HEK293 (cell line): ENCODE results near the gene SCGB1A1.

Source experiments
- BCL11A ChIP-seq: fragments of 450-650 bp; formaldehyde crosslinking; IDR thresholded peaks from 2 replicates; pipeline ENCODE4 v1.5.1; 2016; ENCODE audit warnings: low read depth, missing biosample characterization, missing genetic modification characterization
- BCL11B ChIP-seq: fragments of 450-650 bp; formaldehyde crosslinking; IDR thresholded peaks from 2 replicates; pipeline ENCODE4 v1.5.1; 2016; ENCODE audit warnings: low read depth, missing biosample characterization, missing genetic modification characterization
- ELK4 ChIP-seq: IDR thresholded peaks from 2 replicates; pipeline ENCODE4 v1.6.1; 2011; ENCODE audit warnings: mild to moderate bottlenecking, low read depth, low read length, borderline replicate concordance
- FEZF1 ChIP-seq: fragments of 450-650 bp; formaldehyde crosslinking; IDR thresholded peaks from 2 replicates; pipeline ENCODE4 v1.5.1; 2016; ENCODE audit warnings: missing biosample characterization, missing genetic modification characterization
- GLIS1 ChIP-seq: fragments of 450-650 bp; formaldehyde crosslinking; IDR thresholded peaks from 2 replicates; pipeline ENCODE4 v1.5.1; 2016; ENCODE audit warnings: missing biosample characterization, missing genetic modification characterization
- GLIS2 ChIP-seq: fragments of 450-650 bp; formaldehyde crosslinking; IDR thresholded peaks from 2 replicates; pipeline ENCODE4 v1.5.1; 2016; ENCODE audit warnings: missing biosample characterization, missing genetic modification characterization
- MZF1 ChIP-seq: fragments of 450-650 bp; formaldehyde crosslinking; IDR thresholded peaks from 2 replicates; pipeline ENCODE4 v1.5.1; 2017; ENCODE audit warnings: missing biosample characterization, missing genetic modification characterization, borderline replicate concordance
- SP2 ChIP-seq: fragments of 450-650 bp; formaldehyde crosslinking; IDR thresholded peaks from 2 replicates; pipeline ENCODE4 v1.5.1; 2016; ENCODE audit warnings: missing biosample characterization, missing genetic modification characterization
- YY1 ChIP-seq: fragments of 450-650 bp; formaldehyde crosslinking; IDR thresholded peaks from 2 replicates; pipeline ENCODE4 v1.5.1; 2018; ENCODE audit warnings: missing biosample characterization, missing genetic modification characterization
- ZBTB17 ChIP-seq: fragments of 450-650 bp; formaldehyde crosslinking; IDR thresholded peaks from 2 replicates; pipeline ENCODE4 v1.5.1; 2016; ENCODE audit warnings: missing biosample characterization, missing genetic modification characterization
- ZBTB49 ChIP-seq: fragments of 450-650 bp; formaldehyde crosslinking; IDR thresholded peaks from 2 replicates; pipeline ENCODE4 v1.5.1; 2016; ENCODE audit warnings: missing biosample characterization, missing genetic modification characterization, low read depth
- ZEB2 ChIP-seq: fragments of 450-650 bp; formaldehyde crosslinking; IDR thresholded peaks from 2 replicates; pipeline ENCODE4 v1.5.1; 2016; ENCODE audit warnings: missing biosample characterization, missing genetic modification characterization
- ZNF138 ChIP-seq: fragments of 450-650 bp; formaldehyde crosslinking; IDR thresholded peaks from 2 replicates; pipeline ENCODE4 v1.5.1; 2016; ENCODE audit warnings: missing biosample characterization, missing genetic modification characterization, borderline replicate concordance
- ZNF184 ChIP-seq: fragments of 450-650 bp; IDR thresholded peaks from 2 replicates; pipeline ENCODE4 v1.5.1; 2018; ENCODE audit warnings: missing biosample characterization, mild to moderate bottlenecking, missing genetic modification characterization
- ZNF23 ChIP-seq: fragments of 450-650 bp; formaldehyde crosslinking; IDR thresholded peaks from 2 replicates; pipeline ENCODE4 v1.5.1; 2016; ENCODE audit warnings: missing biosample characterization, missing genetic modification characterization, borderline replicate concordance
- ZNF266 ChIP-seq: fragments of 450-650 bp; formaldehyde crosslinking; IDR thresholded peaks from 2 replicates; pipeline ENCODE4 v1.5.1; 2016; ENCODE audit warnings: missing biosample characterization, missing genetic modification characterization, low read depth
- ZNF311 ChIP-seq: fragments of 450-650 bp; formaldehyde crosslinking; IDR thresholded peaks from 2 replicates; pipeline ENCODE4 v1.5.1; 2017; ENCODE audit warnings: missing biosample characterization, missing genetic modification characterization, borderline replicate concordance
- ZNF335 ChIP-seq: fragments of 450-650 bp; formaldehyde crosslinking; conservative IDR thresholded peaks from 2 replicates; pipeline ENCODE4 v1.5.1; 2016; ENCODE audit warnings: missing biosample characterization, missing genetic modification characterization
- ZNF501 ChIP-seq: fragments of 450-650 bp; formaldehyde crosslinking; IDR thresholded peaks from 2 replicates; pipeline ENCODE4 v1.5.1; 2016; ENCODE audit warnings: missing biosample characterization, missing genetic modification characterization
- ZNF530 ChIP-seq: fragments of 450-650 bp; formaldehyde crosslinking; IDR thresholded peaks from 2 replicates; pipeline ENCODE4 v1.5.1; 2016; ENCODE audit warnings: low read depth, missing biosample characterization, missing genetic modification characterization
- ZNF544 ChIP-seq: fragments of 450-650 bp; formaldehyde crosslinking; IDR thresholded peaks from 2 replicates; pipeline ENCODE4 v1.5.0; 2017; ENCODE audit warnings: missing biosample characterization, missing genetic modification characterization
- ZNF561 ChIP-seq: fragments of 450-650 bp; IDR thresholded peaks from 2 replicates; pipeline ENCODE4 v1.5.1; 2018; ENCODE audit warnings: missing biosample characterization, missing genetic modification characterization, borderline replicate concordance
- ZNF571 ChIP-seq: fragments of 450-650 bp; formaldehyde crosslinking; IDR thresholded peaks from 2 replicates; pipeline ENCODE4 v1.5.0; 2017; ENCODE audit warnings: missing biosample characterization, missing genetic modification characterization
- ZNF600 ChIP-seq: fragments of 450-650 bp; formaldehyde crosslinking; IDR thresholded peaks from 2 replicates; pipeline ENCODE4 v1.5.1; 2016; ENCODE audit warnings: missing biosample characterization, missing genetic modification characterization
- ZNF610 ChIP-seq: fragments of 450-650 bp; formaldehyde crosslinking; IDR thresholded peaks from 2 replicates; pipeline ENCODE4 v1.5.1; 2016; ENCODE audit warnings: missing biosample characterization, missing genetic modification characterization, borderline replicate concordance
- ZNF747 ChIP-seq: fragments of 450-650 bp; formaldehyde crosslinking; IDR thresholded peaks from 2 replicates; pipeline ENCODE4 v1.5.1; 2016; ENCODE audit warnings: missing biosample characterization, missing genetic modification characterization
- ZNF843 ChIP-seq: fragments of 450-650 bp; formaldehyde crosslinking; IDR thresholded peaks from 2 replicates; pipeline ENCODE4 v1.5.1; 2016; ENCODE audit warnings: missing biosample characterization, missing genetic modification characterization
- ZSCAN16 ChIP-seq: fragments of 450-650 bp; formaldehyde crosslinking; IDR thresholded peaks from 2 replicates; pipeline ENCODE4 v1.5.1; 2016; ENCODE audit warnings: missing biosample characterization, missing genetic modification characterization
- ZSCAN23 ChIP-seq: fragments of 450-650 bp; formaldehyde crosslinking; IDR thresholded peaks from 2 replicates; pipeline ENCODE4 v1.5.1; 2016; ENCODE audit warnings: missing biosample characterization, missing genetic modification characterization
- ZSCAN30 ChIP-seq: fragments of 450-650 bp; IDR thresholded peaks from 2 replicates; pipeline ENCODE4 v1.5.1; 2018; ENCODE audit warnings: missing biosample characterization, mild to moderate bottlenecking, missing genetic modification characterization, moderate library complexity
- ZXDB ChIP-seq: fragments of 450-650 bp; formaldehyde crosslinking; IDR thresholded peaks from 2 replicates; pipeline ENCODE4 v1.5.1; 2016; ENCODE audit warnings: missing biosample characterization, missing genetic modification characterization
- TF ChIP-seq, protein P1 (sequence below): fragments of 450-650 bp; IDR thresholded peaks from 2 replicates; pipeline ENCODE4 v1.5.1; 2018; ENCODE audit warnings: missing biosample characterization, missing genetic modification characterization
- TF ChIP-seq, protein P2 (sequence below): fragments of 450-650 bp; formaldehyde crosslinking; IDR thresholded peaks from 2 replicates; pipeline ENCODE4 v1.5.1; 2016; ENCODE audit warnings: missing biosample characterization, missing genetic modification characterization
- TF ChIP-seq, protein P3 (sequence below): fragments of 450-650 bp; formaldehyde crosslinking; IDR thresholded peaks from 2 replicates; pipeline ENCODE4 v1.5.1; 2017; ENCODE audit warnings: missing biosample characterization, missing genetic modification characterization

SCGB1A1 gene

DNA sequence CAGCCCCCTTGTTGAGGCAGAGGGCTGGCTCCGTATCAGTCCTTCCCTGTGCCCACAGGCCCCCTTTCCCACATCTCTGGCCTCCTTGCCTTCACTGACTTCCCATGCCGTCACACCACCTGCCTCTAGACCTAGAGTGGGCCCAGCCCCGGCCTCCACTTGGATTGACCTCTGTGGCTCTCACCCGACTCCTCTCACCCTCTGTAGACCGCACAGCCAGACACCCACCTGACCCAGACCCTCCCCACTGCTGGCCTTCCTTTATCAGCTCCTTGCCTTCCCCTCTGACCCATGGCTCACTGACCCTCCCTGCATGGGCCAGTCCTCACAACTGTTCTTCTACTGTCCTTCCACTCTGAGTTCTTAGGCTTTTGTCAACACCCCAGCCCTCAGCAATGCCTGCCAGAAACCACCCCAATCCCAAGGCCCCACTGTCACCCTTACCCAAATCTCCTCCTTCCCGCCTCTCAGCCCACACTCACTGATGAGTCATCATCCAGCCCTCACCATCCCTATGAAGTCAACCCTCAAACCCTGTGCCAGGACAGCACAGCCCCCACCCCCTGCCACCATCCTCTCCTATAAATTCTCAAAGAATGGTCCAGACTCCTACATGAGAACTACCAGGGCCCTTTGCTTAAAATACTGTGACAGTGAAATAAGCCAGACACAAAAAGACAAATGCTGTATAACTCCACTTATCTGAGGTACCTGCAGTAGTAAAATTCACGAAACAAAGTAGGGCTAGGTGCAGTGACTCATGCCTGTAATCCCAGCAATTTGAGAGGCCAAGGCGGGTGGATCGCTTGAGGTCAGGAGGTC lies 53.4 kb downstream of the SCGB1A1 start (continued):
- TF ChIP-seq ZBTB49 = no peak
- TF ChIP-seq, protein P1, sequence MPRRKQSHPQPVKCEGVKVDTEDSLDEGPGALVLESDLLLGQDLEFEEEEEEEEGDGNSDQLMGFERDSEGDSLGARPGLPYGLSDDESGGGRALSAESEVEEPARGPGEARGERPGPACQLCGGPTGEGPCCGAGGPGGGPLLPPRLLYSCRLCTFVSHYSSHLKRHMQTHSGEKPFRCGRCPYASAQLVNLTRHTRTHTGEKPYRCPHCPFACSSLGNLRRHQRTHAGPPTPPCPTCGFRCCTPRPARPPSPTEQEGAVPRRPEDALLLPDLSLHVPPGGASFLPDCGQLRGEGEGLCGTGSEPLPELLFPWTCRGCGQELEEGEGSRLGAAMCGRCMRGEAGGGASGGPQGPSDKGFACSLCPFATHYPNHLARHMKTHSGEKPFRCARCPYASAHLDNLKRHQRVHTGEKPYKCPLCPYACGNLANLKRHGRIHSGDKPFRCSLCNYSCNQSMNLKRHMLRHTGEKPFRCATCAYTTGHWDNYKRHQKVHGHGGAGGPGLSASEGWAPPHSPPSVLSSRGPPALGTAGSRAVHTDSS = no peak
- TF ChIP-seq MZF1 = no peak
- TF ChIP-seq ZNF335 = peak; percentile 70
- no peak for TF ChIP-seq YY1 (tag by site-specific recombination)
- peak; percentile 76 for TF ChIP-seq ZEB2 (tag by site-specific recombination)
- TF ChIP-seq ZNF610 = no peak
- peak; percentile 23; the same call in 1 of the 2 replicates for TF ChIP-seq ZBTB17 (tag by site-specific recombination)
- no peak for TF ChIP-seq ZNF23 (tag by site-specific recombination)
- TF ChIP-seq, protein P2, sequence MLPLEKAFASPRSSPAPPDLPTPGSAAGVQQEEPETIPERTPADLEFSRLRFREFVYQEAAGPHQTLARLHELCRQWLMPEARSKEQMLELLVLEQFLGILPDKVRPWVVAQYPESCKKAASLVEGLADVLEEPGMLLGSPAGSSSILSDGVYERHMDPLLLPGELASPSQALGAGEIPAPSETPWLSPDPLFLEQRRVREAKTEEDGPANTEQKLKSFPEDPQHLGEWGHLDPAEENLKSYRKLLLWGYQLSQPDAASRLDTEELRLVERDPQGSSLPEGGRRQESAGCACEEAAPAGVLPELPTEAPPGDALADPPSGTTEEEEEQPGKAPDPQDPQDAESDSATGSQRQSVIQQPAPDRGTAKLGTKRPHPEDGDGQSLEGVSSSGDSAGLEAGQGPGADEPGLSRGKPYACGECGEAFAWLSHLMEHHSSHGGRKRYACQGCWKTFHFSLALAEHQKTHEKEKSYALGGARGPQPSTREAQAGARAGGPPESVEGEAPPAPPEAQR (tag by site-specific recombination) = 0 out of 2 replicates have a peak, but pooled peaks have one; percentile 67
- TF ChIP-seq ZNF843 (tag by site-specific recombination) = no peak
- peak; percentile 57 for TF ChIP-seq ZNF600 (tag by site-specific recombination)
- TF ChIP-seq ZNF138 = no peak
- no peak for TF ChIP-seq ZNF184 (tag by site-specific recombination)
- no peak for TF ChIP-seq ZSCAN16 (tag by site-specific recombination)
- TF ChIP-seq BCL11B (tag by site-specific recombination) = no peak
- no peak for TF ChIP-seq ELK4
- no peak for TF ChIP-seq ZNF561 (tag by site-specific recombination)
- no peak for TF ChIP-seq FEZF1 (tag by site-specific recombination)
- TF ChIP-seq ZNF571 (tag by site-specific recombination) = no peak
- TF ChIP-seq ZNF266 (tag by site-specific recombination) = no peak
- TF ChIP-seq ZSCAN23 (tag by site-specific recombination) = no peak
- peak; percentile 51; the same call in 1 of the 2 replicates for TF ChIP-seq GLIS2 (tag by site-specific recombination)
- no peak for TF ChIP-seq ZXDB
- peak; percentile 39 for TF ChIP-seq GLIS1
- peak; percentile 39; the same call in 1 of the 2 replicates for TF ChIP-seq SP2 (tag by site-specific recombination)
- TF ChIP-seq ZNF311 = no peak
- TF ChIP-seq ZNF501 = no peak; the same call in 1 of the 2 replicates
- no peak for TF ChIP-seq ZNF530
- 0 out of 2 replicates have a peak, but pooled peaks have one; percentile 14 for TF ChIP-seq BCL11A (tag by site-specific recombination)
- no peak for TF ChIP-seq ZNF747 (tag by site-specific recombination)
- TF ChIP-seq, protein P3, sequence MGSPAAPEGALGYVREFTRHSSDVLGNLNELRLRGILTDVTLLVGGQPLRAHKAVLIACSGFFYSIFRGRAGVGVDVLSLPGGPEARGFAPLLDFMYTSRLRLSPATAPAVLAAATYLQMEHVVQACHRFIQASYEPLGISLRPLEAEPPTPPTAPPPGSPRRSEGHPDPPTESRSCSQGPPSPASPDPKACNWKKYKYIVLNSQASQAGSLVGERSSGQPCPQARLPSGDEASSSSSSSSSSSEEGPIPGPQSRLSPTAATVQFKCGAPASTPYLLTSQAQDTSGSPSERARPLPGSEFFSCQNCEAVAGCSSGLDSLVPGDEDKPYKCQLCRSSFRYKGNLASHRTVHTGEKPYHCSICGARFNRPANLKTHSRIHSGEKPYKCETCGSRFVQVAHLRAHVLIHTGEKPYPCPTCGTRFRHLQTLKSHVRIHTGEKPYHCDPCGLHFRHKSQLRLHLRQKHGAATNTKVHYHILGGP (tag by site-specific recombination) = no peak
- no peak for TF ChIP-seq ZSCAN30 (tag by site-specific recombination)
- TF ChIP-seq ZNF544 (tag by site-specific recombination) = no peak
